GM23338 (cell line): ENCODE measurements around the gene BIRC6. TPM values are rescaled to one million over a fixed set of nuclear protein-coding genes. Genes with fewer than 3 reads are reported as not detected.

Source experiments
- ATAC-seq: fragments of 200-7000 bp; cut with Tn5 transposase; 3 replicates; pipeline ENCODE4 v1.9.1; 2020
- DNase-seq: peaks from one replicate; pipeline ENCODE4 v3.0.0-alpha.2; 2015; ENCODE audit warnings: low spot score
- H2AFZ ChIP-seq: fragments of 200-600 bp; sonication (generic); 2 replicates; pipeline ENCODE4 v1.8.0; 2016; ENCODE audit warnings: antibody characterized with exemption, mild to moderate bottlenecking, moderate library complexity
- H3F3A ChIP-seq: fragments of 200-600 bp; sonication (generic); replicated peaks from 2 replicates; pipeline ENCODE4 v1.8.0; 2017; ENCODE audit warnings: antibody characterized with exemption, mixed run types, low read depth
- H3K27ac ChIP-seq: fragments of 200-600 bp; sonication (generic); 2 replicates; pipeline ENCODE4 v1.6.1; 2016; ENCODE audit warnings: low read depth
- H3K27me3 ChIP-seq: fragments of 200-600 bp; sonication (generic); 2 replicates; pipeline ENCODE4 v1.8.0; 2016; ENCODE audit warnings: mild to moderate bottlenecking, mixed run types, moderate library complexity; ENCODE audit not compliant: insufficient read depth
- H3K36me3 ChIP-seq: fragments of 200-600 bp; sonication (generic); 2 replicates; pipeline ENCODE4 v1.8.0; 2016; ENCODE audit warnings: mild to moderate bottlenecking; ENCODE audit not compliant: insufficient read depth
- H3K4me1 ChIP-seq: fragments of 200-600 bp; sonication (generic); 2 replicates; pipeline ENCODE4 v1.8.0; 2016; ENCODE audit warnings: mild to moderate bottlenecking, moderate library complexity; ENCODE audit not compliant: insufficient read depth
- H3K4me2 ChIP-seq: fragments of 200-600 bp; sonication (generic); 2 replicates; pipeline ENCODE4 v1.7.1; 2017; ENCODE audit warnings: mixed run types
- H3K4me3 ChIP-seq: fragments of 200-600 bp; sonication (generic); 2 replicates; pipeline ENCODE4 v1.6.1; 2016; ENCODE audit warnings: mixed run types
- H3K79me2 ChIP-seq: fragments of 200-600 bp; sonication (generic); replicated peaks from 2 replicates; pipeline ENCODE4 v1.8.0; 2017; ENCODE audit warnings: mild to moderate bottlenecking; ENCODE audit not compliant: insufficient read depth
- H3K9me2 ChIP-seq: fragments of 200-600 bp; sonication (generic); 2 replicates; pipeline ENCODE4 v1.8.0; 2017; ENCODE audit not compliant: insufficient read depth
- H4K20me1 ChIP-seq: fragments of 200-600 bp; sonication (generic); replicated peaks from 2 replicates; pipeline ENCODE4 v1.8.0; 2017; ENCODE audit warnings: mild to moderate bottlenecking; ENCODE audit not compliant: insufficient read depth
- H3K27ac Mint-ChIP-seq: 2 replicates; pipeline ENCODE4 v1.8.0; 2020; ENCODE audit warnings: inconsistent platforms, mild to moderate bottlenecking, moderate library complexity, mixed read lengths
- H3K27me3 Mint-ChIP-seq: 3 replicates; pipeline ENCODE4 v1.8.0; 2022; ENCODE audit warnings: low read depth, mild to moderate bottlenecking, moderate library complexity, mixed read lengths, inconsistent platforms; ENCODE audit not compliant: insufficient read depth, poor library complexity
- H3K36me3 Mint-ChIP-seq: 3 replicates; pipeline ENCODE4 v1.8.0; 2021; ENCODE audit warnings: low read depth, mild to moderate bottlenecking, inconsistent platforms, moderate library complexity, mixed read lengths
- H3K4me1 Mint-ChIP-seq: 3 replicates; pipeline ENCODE4 v1.8.0; 2020; ENCODE audit warnings: mild to moderate bottlenecking, inconsistent platforms, mixed read lengths
- H3K4me3 Mint-ChIP-seq: 3 replicates; pipeline ENCODE4 v1.8.0; 2021; ENCODE audit warnings: moderate library complexity, mild to moderate bottlenecking, inconsistent platforms, mixed read lengths
- H3K9me3 Mint-ChIP-seq: 3 replicates; pipeline ENCODE4 v1.8.0; 2020; ENCODE audit warnings: moderate library complexity, mild to moderate bottlenecking, inconsistent platforms, mixed read lengths
- CREB1 ChIP-seq: fragments of 250-450 bp; sonication (Bioruptor Pico); IDR thresholded peaks from 2 replicates; pipeline ENCODE4 v1.5.0; 2020; ENCODE audit warnings: low read depth, mild to moderate bottlenecking, moderate library complexity
- CTCF ChIP-seq, 2 experiments: fragments of 200-600 bp in 1 of 2; sonication (generic) in 1 of 2; conservative IDR thresholded peaks; 2 replicates each; pipeline versions ENCODE4 v1.5.1 to v1.6.1; 2016 to 2017; ENCODE audit warnings: antibody characterized with exemption in 2 of 2, low read depth in 2 of 2, mild to moderate bottlenecking in 2 of 2, moderate library complexity in 1 of 2
- ETS1 ChIP-seq: IDR thresholded peaks from 2 replicates; pipeline ENCODE4 v1.6.1; 2016; ENCODE audit warnings: antibody characterized with exemption
- EZH2 ChIP-seq: fragments of 200-600 bp; sonication (generic); IDR thresholded peaks from one replicate; pipeline ENCODE4 v1.8.0; 2017; ENCODE audit warnings: antibody characterized with exemption, mild to moderate bottlenecking, low read depth; ENCODE audit not compliant: unreplicated experiment
- EZH2phosphoT487 ChIP-seq: fragments of 200-600 bp; sonication (generic); IDR thresholded peaks from one replicate; pipeline ENCODE4 v1.8.1; 2018; ENCODE audit warnings: antibody characterized with exemption; ENCODE audit not compliant: unreplicated experiment
- JUNB ChIP-seq: IDR thresholded peaks from one replicate; pipeline ENCODE4 v1.6.1; 2016; ENCODE audit warnings: antibody characterized with exemption; ENCODE audit not compliant: unreplicated experiment
- NANOG ChIP-seq: IDR thresholded peaks from 2 replicates; pipeline ENCODE4 v1.6.1; 2016; ENCODE audit warnings: antibody characterized with exemption, borderline replicate concordance
- POLR2AphosphoS5 ChIP-seq: IDR thresholded peaks from 2 replicates; pipeline ENCODE4 v1.6.1; 2016; ENCODE audit warnings: antibody characterized with exemption, low read depth
- REST ChIP-seq: IDR thresholded peaks from one replicate; pipeline ENCODE4 v1.6.1; 2018; ENCODE audit warnings: antibody characterized with exemption; ENCODE audit not compliant: unreplicated experiment
- STAT1 ChIP-seq: IDR thresholded peaks from one replicate; pipeline ENCODE4 v1.6.1; 2016; ENCODE audit warnings: antibody characterized with exemption; ENCODE audit not compliant: unreplicated experiment
- ZNF114 ChIP-seq: fragments of 250-450 bp; sonication (Bioruptor Pico); IDR thresholded peaks from 2 replicates; pipeline ENCODE4 v1.5.0; 2020; ENCODE audit warnings: mild to moderate bottlenecking, moderate library complexity
- ZNF331 ChIP-seq: fragments of 250-450 bp; sonication (Bioruptor Pico); IDR thresholded peaks from 2 replicates; pipeline ENCODE4 v1.5.0; 2020; ENCODE audit warnings: low read depth, mild to moderate bottlenecking, moderate library complexity
- ZNF462 ChIP-seq: fragments of 250-450 bp; sonication (Bioruptor Pico); IDR thresholded peaks from 2 replicates; pipeline ENCODE4 v1.5.0; 2020; ENCODE audit warnings: mild to moderate bottlenecking, moderate library complexity
- polyA plus RNA-seq: library from polyadenylated mRNA; unstranded; fragments of >200 nt; fragmentation: Nextera tagmentation; extraction: Ambion mirVana; gene quantifications from 2 replicates; pipeline ENCODE4 v1.2.1, GENCODE V29; 2016
- total RNA-seq: library from RNA; depleted of rRNA; stranded (reverse); fragments of >200 nt; shearing (Covaris generic); gene quantifications from 2 replicates; pipeline ENCODE4 v1.2.3, GENCODE V29; 2014

Gene BIRC6
- total and polyA plus RNA-seq, 2 experiments from 2014 or later, result 85.8 to 131 TPM

- peaks cover 15% of the 10 kb centered on the region for H3K4me1 Mint-ChIP-seq
- no peak overlapping the region for H2AFZ ChIP-seq
- no peaks in the 10 kb centered on the region for H3K27me3 ChIP-seq
- H3F3A ChIP-seq, result no peaks in the 10 kb centered on the region
- H3K36me3 Mint-ChIP-seq, result peaks cover 8% of the 10 kb centered on the region
- H3K4me3 ChIP-seq, result no peak overlapping the region
- no peak overlapping the region for H3K4me2 ChIP-seq
- DNase-seq (no peak), ATAC-seq (no peak)
- H3K4me3 Mint-ChIP-seq, result no peak overlapping the region
- H3K4me1 ChIP-seq, result no peaks in the 10 kb centered on the region
- no peaks in the 10 kb centered on the region for H3K9me2 ChIP-seq
- H3K36me3 ChIP-seq, result peaks cover 8% of the 10 kb centered on the region; the same call in 1 of the 2 replicates
- no peak overlapping the region for H3K27ac Mint-ChIP-seq
- TF ChIP-seq EZH2phosphoT487, result no peak
- no peak for TF ChIP-seq ZNF331 (CRISPR knock-in tag)
- TF ChIP-seq ZNF114 (CRISPR knock-in tag), result no peak
- no peak for TF ChIP-seq NANOG
- TF ChIP-seq ZNF462 (CRISPR knock-in tag), result no peak
- TF ChIP-seq ETS1, result no peak
- TF ChIP-seq STAT1, result no peak
- TF ChIP-seq CREB1 (CRISPR knock-in tag), result no peak
- no peak for TF ChIP-seq CTCF (conservative IDR thresholded peaks at IDR 0.05; ENCODE audit: low read depth in 2 of 2)
- no peak for TF ChIP-seq REST
- no peak for TF ChIP-seq EZH2
- no peak for TF ChIP-seq POLR2AphosphoS5
- TF ChIP-seq JUNB, result no peak
- no peaks in the 10 kb centered on the region for H3K9me3 Mint-ChIP-seq
- H3K79me2 ChIP-seq, result peaks cover 74% of the 10 kb centered on the region
- no peaks in the 10 kb centered on the region for H3K27me3 Mint-ChIP-seq
- H4K20me1 ChIP-seq, result peaks cover 8% of the 10 kb centered on the region
- H3K27ac ChIP-seq, result no peak overlapping the region
Observed at GRCh38 chr2:32427672-32428610, 71.1 kb downstream of the BIRC6 start.
